Activated CD4-positive, alpha-beta memory T cell treated with anti-CD3 and anti-CD28 coated beads for 36 hours (primary cell): ENCODE results near the gene IZUMO4. TPM values are rescaled to one million over a fixed set of nuclear protein-coding genes. Genes with fewer than 3 reads are reported as not detected.
A peak's percentile ranks its signal among the peaks of the same experiment; 100 is the strongest.

Source experiments
- CTCF ChIA-PET: fragments of 350-600 bp; sonication (Branson Sonifier 250); formaldehyde crosslinking; loops from one replicate; lab custom pipeline; 2021; ENCODE audit warnings: antibody characterized with exemption, inconsistent platforms; lab: Charles Lee
- POLR2A ChIA-PET: fragments of 350-600 bp; sonication (Branson Sonifier 250); formaldehyde crosslinking; loops from one replicate; lab custom pipeline; 2021; ENCODE audit warnings: antibody characterized with exemption; lab: Charles Lee
- DNase-seq: peaks from one replicate; pipeline ENCODE4 v3.0.0-alpha.2; 2020
- H3K27ac Mint-ChIP-seq: one replicate; pipeline ENCODE4 v1.8.0; 2021; ENCODE audit warnings: mixed read lengths
- H3K27me3 Mint-ChIP-seq: one replicate; pipeline ENCODE4 v1.8.0; 2021; ENCODE audit warnings: mixed read lengths
- H3K36me3 Mint-ChIP-seq: one replicate; pipeline ENCODE4 v1.8.0; 2021; ENCODE audit warnings: mixed read lengths
- H3K4me1 Mint-ChIP-seq: one replicate; pipeline ENCODE4 v1.8.0; 2021; ENCODE audit warnings: low read depth, mixed read lengths
- H3K4me3 Mint-ChIP-seq: one replicate; pipeline ENCODE4 v1.8.0; 2021; ENCODE audit warnings: mild to moderate bottlenecking, mixed read lengths
- H3K9me3 Mint-ChIP-seq: one replicate; pipeline ENCODE4 v1.8.0; 2021; ENCODE audit warnings: mixed read lengths
- intact Hi-C: fragments of 100-400 bp; cut with micrococcal nuclease; formaldehyde crosslinking; loops from one replicate; pipeline ENCODE4 v1.15.1; 2023
- total RNA-seq, 2 experiments: library from RNA; stranded (reverse); gene quantifications; one replicate each; pipeline ENCODE4 v1.2.3, GENCODE V29; 2021

The IZUMO4 gene
- 10 to 100 TPM; 14.2 to 16.4 TPM for total RNA-seq

GRCh38 chr19:2096480-2097202 is at the start of gene IZUMO4:
TSS of gene IZUMO4 (plus strand) at chr19:2096915. CDS start at chr19:2096946, 31 bp downstream.
- CTCF ChIA-PET: interaction anchor here (0.6 to 2.5 kb wide), 7 partner anchors 9 to 244 kb away, joined by 3 to 13 read pairs (median 3); no protein-coding TSS in a partner anchor
- peaks cover 30% of the 10 kb centered on the region for H3K4me1 Mint-ChIP-seq
- no peaks in the 10 kb centered on the region for H3K9me3 Mint-ChIP-seq
- peak; percentile 100 for DNase-seq
- H3K27ac Mint-ChIP-seq: peak within 1 kb of the TSS; percentile 87
- H3K36me3 Mint-ChIP-seq: peaks cover 23% of the 10 kb centered on the region
- POLR2A ChIA-PET: interaction anchor here (1.2 to 3.7 kb wide), 3 partner anchors 9 to 13 kb away, joined by 4 to 41 read pairs (median 6); no protein-coding TSS in a partner anchor
- peak within 1 kb of the TSS; percentile 94 for H3K4me3 Mint-ChIP-seq
- H3K27me3 Mint-ChIP-seq: no peaks in the 10 kb centered on the region
- intact Hi-C loops: loop anchor here (1.0 to 10.0 kb wide), 8 partner anchors 11 to 492 kb away; partner anchors contain the start of genes AP3D1, MKNK2 and UQCR11

DNA sequence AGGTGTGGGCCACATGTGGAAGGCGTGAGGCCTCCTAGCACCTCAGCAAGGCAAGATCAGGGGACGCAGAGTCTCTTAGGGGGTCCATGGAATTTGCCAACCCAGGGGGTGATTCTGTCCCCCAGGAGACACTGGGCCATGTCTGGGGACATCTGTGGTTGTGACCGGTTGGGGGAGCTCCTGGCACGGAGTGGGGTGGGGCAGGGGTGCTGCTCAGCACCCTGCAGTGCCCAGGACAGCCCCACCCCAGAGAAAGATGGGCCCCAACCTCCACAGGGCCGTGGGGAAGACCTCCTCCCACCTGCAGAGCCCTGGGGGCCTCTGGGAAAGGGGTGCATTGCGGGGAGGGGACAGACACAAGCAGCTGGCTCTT is 49.7 kb upstream of the IZUMO4 start:
- H3K4me3 Mint-ChIP-seq: no peak overlapping the region
- POLR2A ChIA-PET: no interaction called here

DNA sequence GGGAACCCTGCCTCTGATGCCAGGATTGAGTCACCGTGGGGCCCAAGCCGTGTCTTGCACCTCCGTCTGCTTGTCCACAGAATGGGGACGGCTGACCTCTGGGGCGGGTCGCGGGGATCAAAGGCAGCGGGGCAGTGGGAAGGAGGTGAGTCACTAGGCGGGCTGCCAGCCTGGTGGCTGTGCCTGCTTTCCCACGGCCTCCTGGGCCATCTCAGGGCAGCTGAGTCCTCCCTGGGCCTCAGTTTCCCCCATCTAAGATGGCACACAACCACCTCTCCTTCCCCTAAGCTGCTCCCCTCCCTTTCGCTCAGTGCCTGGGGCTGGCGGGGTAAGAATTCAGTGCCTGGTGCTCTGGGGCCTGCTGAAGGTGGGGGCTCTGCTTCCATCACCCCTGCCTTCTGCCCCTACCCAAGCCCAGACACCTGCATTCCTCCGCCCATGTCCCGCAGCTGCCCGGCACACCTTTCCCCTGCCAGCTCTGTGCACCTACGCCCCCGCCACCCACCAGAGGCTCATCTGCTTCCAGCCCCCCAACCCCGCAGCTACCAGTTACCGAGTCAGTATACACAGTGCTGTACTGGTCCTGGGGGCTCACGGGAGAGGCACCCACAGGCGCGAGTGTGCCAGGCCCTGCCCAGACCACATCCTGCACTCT is 49.1 kb upstream of the IZUMO4 start:
- intact Hi-C loops: no loop called here
- peaks cover 50% of the 10 kb centered on the region for H3K4me1 Mint-ChIP-seq
- H3K4me3 Mint-ChIP-seq: no peak overlapping the region
- DNase-seq: peak; percentile 53
- ChIA-PET CTCF (no interaction called here), POLR2A (no interaction called here)
- no peaks in the 10 kb centered on the region for H3K9me3 Mint-ChIP-seq
- no peaks in the 10 kb centered on the region for H3K27me3 Mint-ChIP-seq
- peaks cover 8% of the 10 kb centered on the region for H3K36me3 Mint-ChIP-seq
- H3K27ac Mint-ChIP-seq: peak overlapping the region; percentile 51

More for the DNA sequence above, 49.7 kb upstream of the IZUMO4 start:
- CTCF ChIA-PET: no interaction called here
- no peak for DNase-seq
- H3K4me1 Mint-ChIP-seq: peaks cover 47% of the 10 kb centered on the region
- H3K9me3 Mint-ChIP-seq: no peaks in the 10 kb centered on the region
- peak overlapping the region; percentile 51 for H3K27ac Mint-ChIP-seq
- H3K27me3 Mint-ChIP-seq: no peaks in the 10 kb centered on the region
- intact Hi-C loops: no loop called here
- peaks cover 11% of the 10 kb centered on the region for H3K36me3 Mint-ChIP-seq

DNA sequence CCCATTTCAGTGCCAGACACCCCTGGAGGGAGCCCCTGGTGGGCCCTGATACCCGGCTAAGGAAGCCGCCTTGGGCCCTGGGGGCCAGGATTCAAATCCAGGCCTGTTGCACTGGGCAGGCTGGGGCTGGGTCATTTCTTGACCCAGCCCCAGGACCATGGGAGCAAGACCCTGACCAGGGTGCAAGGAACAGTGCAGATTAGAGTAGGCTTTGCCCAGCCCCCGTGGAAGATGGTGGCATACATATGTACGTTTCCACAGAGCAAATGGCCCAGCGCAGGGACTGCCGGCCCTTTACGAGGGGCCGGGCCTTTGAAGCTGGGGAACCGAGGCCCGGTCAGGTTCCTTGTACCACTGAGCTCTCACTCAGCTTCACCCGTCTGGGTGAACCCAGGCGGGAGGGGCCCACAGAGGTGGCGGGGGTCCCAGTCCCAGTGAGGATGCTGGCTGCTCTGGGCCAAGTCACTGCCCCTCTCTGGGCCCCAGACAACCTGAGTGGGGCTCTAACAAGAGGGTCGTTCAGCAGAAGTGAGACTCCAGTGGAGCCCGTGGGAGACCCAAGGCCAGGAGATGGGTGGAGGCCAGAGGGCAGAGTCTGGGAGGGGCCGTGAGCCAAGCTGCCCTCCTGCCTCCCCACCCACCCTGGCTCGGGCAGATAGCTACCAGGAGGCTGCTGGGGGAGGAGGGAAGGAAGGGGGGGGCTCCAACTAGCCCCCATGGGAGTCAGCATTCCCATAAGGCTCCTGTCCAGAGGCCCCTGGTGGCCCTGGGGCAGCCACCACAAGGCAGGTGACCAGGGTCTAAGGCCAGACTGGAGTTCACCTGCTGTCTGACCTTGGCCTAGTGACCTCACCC is 48.4 kb upstream of the IZUMO4 start:
- Mint-ChIP-seq H3K27me3 (no peaks in the 10 kb centered on the region), H3K4me1 (peaks cover 43% of the 10 kb centered on the region), H3K27ac (no peak overlapping the region), H3K9me3 (no peaks in the 10 kb centered on the region), H3K36me3 (peaks cover 7% of the 10 kb centered on the region), H3K4me3 (no peak overlapping the region)
- intact Hi-C loops: no loop called here
- DNase-seq: no peak
- CTCF ChIA-PET: interaction anchor here (0.6 kb wide), 2 partner anchors 18 to 119 kb away, joined by 3 read pairs; no protein-coding TSS in a partner anchor
- POLR2A ChIA-PET: interaction anchor here (0.6 to 1.5 kb wide), 3 partner anchors 7 to 44 kb away, joined by 3 to 6 read pairs (median 3); no protein-coding TSS in a partner anchor

GRCh38 chr19:2048959-2049740 is 47.6 kb upstream of the IZUMO4 start:
- Mint-ChIP-seq H3K4me3 (peak overlapping the region; percentile 86), H3K27me3 (no peaks in the 10 kb centered on the region), H3K36me3 (peaks cover 7% of the 10 kb centered on the region), H3K9me3 (no peaks in the 10 kb centered on the region), H3K27ac (peak overlapping the region; percentile 84), H3K4me1 (peaks cover 38% of the 10 kb centered on the region)
- DNase-seq: no peak
- ChIA-PET CTCF (interaction anchor here (0.6 kb wide), 2 partner anchors 19 to 120 kb away, joined by 3 read pairs; no protein-coding TSS in a partner anchor), POLR2A (interaction anchor here (0.7 to 1.5 kb wide), 2 partner anchors 8 to 9 kb away, joined by 3 to 6 read pairs; no protein-coding TSS in a partner anchor)
- intact Hi-C loops: no loop called here

DNA sequence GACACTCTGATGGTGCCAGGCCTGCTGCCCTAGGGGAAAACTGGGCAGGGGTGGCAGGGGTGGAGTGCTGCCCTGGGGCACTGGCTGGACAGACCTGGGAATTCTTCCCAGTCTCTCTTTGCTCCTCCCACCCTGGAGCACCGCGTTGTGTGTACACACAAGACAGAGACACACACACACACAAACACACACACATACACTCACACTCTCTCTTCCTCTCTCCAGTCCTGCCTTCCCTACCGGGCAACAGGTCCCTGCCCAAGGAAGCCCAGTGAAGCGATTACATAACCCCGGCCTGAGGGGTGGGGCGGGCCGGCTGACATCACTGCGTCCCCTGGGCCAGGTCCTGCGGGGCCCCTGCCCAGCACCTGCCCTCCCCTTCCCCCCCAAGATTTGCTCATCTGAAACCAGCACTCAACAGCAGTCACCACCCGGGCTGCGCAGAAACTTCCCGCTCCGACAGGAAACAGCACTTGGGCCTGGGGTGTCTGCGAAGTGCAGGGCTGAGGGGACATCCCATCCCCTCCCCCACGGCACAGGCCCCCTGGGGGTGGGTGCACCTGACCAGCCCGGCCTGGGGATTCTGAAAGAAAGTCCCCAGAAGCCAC is 46.9 kb upstream of the IZUMO4 start:
- intact Hi-C loops: loop anchor here (1.0 to 2.0 kb wide), 2 partner anchors 11 to 47 kb away; partner anchors contain the start of genes IZUMO4 and MOB3A
- peak overlapping the region; percentile 84 for H3K27ac Mint-ChIP-seq
- peak; percentile 80 for DNase-seq
- H3K36me3 Mint-ChIP-seq: peaks cover 7% of the 10 kb centered on the region
- no peaks in the 10 kb centered on the region for H3K27me3 Mint-ChIP-seq
- H3K9me3 Mint-ChIP-seq: no peaks in the 10 kb centered on the region
- peak overlapping the region; percentile 86 for H3K4me3 Mint-ChIP-seq
- CTCF ChIA-PET: no interaction called here
- H3K4me1 Mint-ChIP-seq: peaks cover 39% of the 10 kb centered on the region
- POLR2A ChIA-PET: interaction anchor here (1.0 to 1.5 kb wide), 2 partner anchors 8 kb away, joined by 5 to 6 read pairs; no protein-coding TSS in a partner anchor

DNA sequence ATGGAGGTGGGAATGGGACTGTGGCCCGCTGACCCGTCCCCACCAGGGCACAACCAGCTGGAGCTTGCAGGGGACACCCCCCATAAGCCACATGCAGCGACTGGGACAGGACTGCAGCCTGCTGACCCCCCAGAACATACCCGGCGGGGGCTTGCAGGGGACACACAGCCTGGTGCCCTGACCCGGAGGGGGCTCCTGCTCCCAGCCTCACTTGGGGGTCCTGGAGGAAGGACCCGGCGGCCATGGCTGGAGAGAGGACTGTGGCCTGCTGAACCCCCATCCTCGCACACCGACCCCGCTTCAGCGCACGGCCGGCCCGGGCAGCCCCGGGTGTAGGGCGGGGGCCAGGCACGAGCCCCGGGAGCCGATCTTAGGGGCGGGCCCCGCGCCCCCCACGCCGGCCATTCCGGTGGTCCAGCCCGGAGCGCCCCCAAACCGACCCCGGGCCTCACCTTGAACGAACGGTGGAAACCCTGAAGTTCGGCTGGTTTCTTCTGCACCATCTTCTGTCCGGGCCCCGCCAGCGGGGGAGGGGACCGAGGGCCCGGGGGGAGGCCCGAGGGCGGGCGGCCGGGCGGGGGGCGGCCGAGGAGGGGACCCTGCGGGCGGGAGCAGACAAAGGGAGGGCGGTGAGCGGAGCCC is 46.2 kb upstream of the IZUMO4 start:
- CTCF ChIA-PET: no interaction called here
- peaks cover 41% of the 10 kb centered on the region for H3K4me1 Mint-ChIP-seq
- peak overlapping the region; percentile 86 for H3K4me3 Mint-ChIP-seq
- no peaks in the 10 kb centered on the region for H3K9me3 Mint-ChIP-seq
- H3K27ac Mint-ChIP-seq: peak overlapping the region; percentile 84
- no peak for DNase-seq
- H3K27me3 Mint-ChIP-seq: no peaks in the 10 kb centered on the region
- POLR2A ChIA-PET: interaction anchor here (1.0 kb wide), 1 partner anchor 9 kb away, joined by 5 read pairs; no protein-coding TSS in a partner anchor
- H3K36me3 Mint-ChIP-seq: peaks cover 7% of the 10 kb centered on the region
- intact Hi-C loops: loop anchor here (1.0 to 2.0 kb wide), 2 partner anchors 11 to 46 kb away; partner anchors contain the start of genes IZUMO4 and MOB3A

GRCh38 chr19:2050991-2051772 is 45.5 kb upstream of the IZUMO4 start, which contains the start of gene MKNK2:
TSS of gene MKNK2 (minus strand) at chr19:2051244. CDS start at chr19:2050851, 393 bp downstream.
- ChIA-PET POLR2A (interaction anchor here (0.6 to 2.8 kb wide), 10 partner anchors 8 to 145 kb away, joined by 3 to 26 read pairs (median 6); no protein-coding TSS in a partner anchor), CTCF (interaction anchor here (0.6 to 1.8 kb wide), 3 partner anchors 9 to 369 kb away, joined by 3 to 8 read pairs (median 3); no protein-coding TSS in a partner anchor)
- Mint-ChIP-seq H3K27me3 (no peaks in the 10 kb centered on the region), H3K27ac (peak within 1 kb of the TSS; percentile 92), H3K4me3 (peak within 1 kb of the TSS; percentile 86), H3K36me3 (peaks cover 7% of the 10 kb centered on the region), H3K9me3 (no peaks in the 10 kb centered on the region), H3K4me1 (peaks cover 45% of the 10 kb centered on the region)
- DNase-seq: peak; percentile 95
- intact Hi-C loops: loop anchor here (1.0 to 2.0 kb wide), 3 partner anchors 9 to 46 kb away; partner anchors contain the start of genes IZUMO4 and MOB3A
